Epithelial cell of proximal tubule (primary cell): ENCODE data around the gene DMD. TPM values are rescaled to one million over a fixed set of nuclear protein-coding genes. Genes with fewer than 3 reads are reported as not detected.

Source experiments
- DNase-seq: peaks from one replicate; pipeline ENCODE4 v3.0.0-alpha.2; 2011; ENCODE audit warnings: low read depth
- H3K4me3 ChIP-seq: 2 replicates; pipeline ENCODE4 v1.5.1; 2011; ENCODE audit warnings: low read depth, mild to moderate bottlenecking, low read length
- CTCF ChIP-seq: conservative IDR thresholded peaks from 2 replicates; pipeline ENCODE4 v1.5.1; 2012; ENCODE audit warnings: low read depth, mild to moderate bottlenecking, low read length
- total RNA-seq: library from RNA; depleted of rRNA; stranded (reverse); fragments of >200 nt; gene quantifications from 2 replicates; pipeline ENCODE4 v1.2.3, GENCODE V29; 2015

DMD gene
- total RNA-seq, 1 donor from 2014 or later = 1.3 TPM

- TF ChIP-seq CTCF = no peak
- DNase-seq = no peak
- no peak overlapping the region for H3K4me3 ChIP-seq
Observed at GRCh38 chrX:31071262-31071661, 2140.1 kb downstream of the DMD start.

- H3K4me3 ChIP-seq = no peak overlapping the region
- TF ChIP-seq CTCF = no peak
- DNase-seq = no peak
Observed at GRCh38 chrX:31070057-31070468, 2141.3 kb downstream of the DMD start.
